Measurements from ENCODE around the gene CRTC3.
"Not testable (repeated sequence)": the region's sequence is repeated elsewhere in the genome, so short reads cannot be mapped to it uniquely, and the experiment has no call there.

The CRTC3 gene

DNA sequence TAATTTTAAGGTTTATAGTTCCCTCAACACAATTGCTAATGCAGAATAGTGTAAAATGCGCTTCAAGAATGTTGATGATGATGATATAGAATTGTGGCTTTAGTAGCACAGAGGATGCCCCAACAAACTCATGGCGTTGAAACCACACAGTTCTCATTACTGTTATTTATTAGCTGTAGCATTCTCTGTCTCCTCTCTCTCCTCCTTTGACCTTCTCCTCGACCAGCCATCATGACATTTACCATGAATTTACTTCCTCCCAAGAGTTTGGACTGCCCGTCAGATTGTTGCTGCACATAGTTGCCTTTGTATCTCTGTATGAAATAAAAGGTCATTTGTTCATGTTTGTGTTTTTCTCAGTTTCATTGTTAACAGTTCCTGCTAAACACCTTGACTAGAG lies 27.8 kb upstream of the CRTC3 start:
- FAIRE-seq (no peak), DNase-seq (ENCODE audit: insufficient read length, low spot score) (no peak)
- TF ChIP-seq POLR2A (IDR thresholded peaks at IDR 0.05; ENCODE audit: low read depth, low read length) = no peak

DNA sequence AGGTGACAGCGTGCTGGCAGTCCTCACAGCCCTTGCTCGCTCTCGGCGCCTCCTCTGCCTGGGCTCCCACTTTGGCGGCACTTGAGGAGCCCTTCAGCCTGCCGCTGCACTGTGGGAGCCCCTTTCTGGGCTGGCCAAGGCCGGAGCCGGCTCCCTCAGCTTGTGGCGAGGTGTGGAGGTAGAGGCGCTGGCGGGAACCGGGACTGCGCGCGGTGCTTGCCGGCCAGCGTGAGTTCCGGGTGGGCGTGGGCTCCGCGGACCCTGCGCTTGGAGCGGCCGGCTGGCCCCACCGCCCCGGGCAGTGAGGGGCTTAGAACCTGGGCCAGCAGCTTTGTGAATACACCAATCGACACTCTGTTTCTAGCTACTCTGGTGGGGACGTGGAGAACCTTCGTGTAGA lies 18.9 kb upstream of the CRTC3 start:
- DNase-seq (ENCODE audit: insufficient read length, low spot score); FAIRE-seq: not testable (repeated sequence)

DNA sequence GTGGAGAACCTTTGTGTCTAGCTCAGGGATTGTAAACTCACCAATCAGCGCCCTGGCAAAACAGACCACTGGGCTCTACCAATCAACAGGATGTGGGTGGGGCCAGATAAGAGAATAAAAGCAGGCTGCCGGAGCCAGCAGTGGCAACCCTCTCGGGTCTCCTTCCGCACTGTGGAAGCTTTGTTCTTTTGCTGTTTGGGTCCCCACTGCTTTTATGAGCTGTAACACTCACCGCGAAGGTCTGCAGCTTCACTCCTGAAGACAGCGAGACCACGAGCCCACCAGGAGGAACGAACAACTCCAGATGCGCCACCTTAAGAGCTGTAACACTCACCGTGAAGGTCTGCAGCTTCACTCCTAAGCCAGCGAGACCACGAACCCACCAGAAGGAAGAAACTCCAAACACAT lies 18.5 kb upstream of the CRTC3 start:
- DNase-seq (ENCODE audit: insufficient read length, low spot score); FAIRE-seq: not testable (repeated sequence)

DNA sequence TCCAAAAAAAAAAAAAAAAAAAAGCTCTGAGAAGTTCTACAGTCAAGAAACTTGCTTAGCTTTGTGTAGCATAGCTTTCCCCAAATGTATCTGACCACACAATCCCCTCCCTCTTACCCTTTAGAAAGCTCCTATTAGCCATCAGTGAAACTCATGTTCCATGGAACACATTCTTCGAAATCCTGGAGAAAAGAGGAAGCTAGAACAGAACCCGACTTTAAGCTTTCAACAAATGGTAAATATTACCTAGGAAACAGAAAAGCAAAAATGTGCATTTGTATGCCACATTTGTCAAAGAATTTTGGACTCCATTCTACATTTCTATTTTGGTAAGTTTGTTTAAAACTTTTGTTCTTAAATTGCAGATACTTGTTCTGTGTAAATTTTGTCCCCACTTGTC lies 17.4 kb upstream of the CRTC3 start:
- no peak for FAIRE-seq
- DNase-seq (ENCODE audit: insufficient read length, low spot score) = no peak
- no peak for TF ChIP-seq POLR2A (IDR thresholded peaks at IDR 0.05; ENCODE audit: low read depth, low read length)

DNA sequence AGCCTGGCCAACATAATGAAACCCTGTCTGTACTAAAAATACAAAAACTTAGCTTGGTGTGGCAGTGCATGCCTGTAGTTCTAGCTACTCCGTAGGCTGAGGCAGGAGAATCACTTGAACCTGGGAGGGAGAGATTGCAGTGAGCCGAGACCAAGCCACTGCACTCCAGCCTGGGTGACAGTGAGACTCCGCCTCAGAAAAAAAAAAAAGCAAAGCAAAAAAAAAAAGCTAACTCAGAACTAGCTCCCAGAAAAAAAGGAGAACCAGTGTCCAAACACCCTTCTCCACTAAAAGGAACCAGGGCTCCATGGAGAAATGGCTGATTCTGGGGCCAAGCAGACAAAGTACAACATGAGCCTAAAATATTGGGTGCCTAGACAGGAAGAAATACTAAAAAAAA lies 16.7 kb upstream of the CRTC3 start:
- no peak for DNase-seq (ENCODE audit: insufficient read length, low spot score)
- no peak for TF ChIP-seq POLR2A (IDR thresholded peaks at IDR 0.05; ENCODE audit: low read depth, low read length)
- FAIRE-seq = no peak

DNA sequence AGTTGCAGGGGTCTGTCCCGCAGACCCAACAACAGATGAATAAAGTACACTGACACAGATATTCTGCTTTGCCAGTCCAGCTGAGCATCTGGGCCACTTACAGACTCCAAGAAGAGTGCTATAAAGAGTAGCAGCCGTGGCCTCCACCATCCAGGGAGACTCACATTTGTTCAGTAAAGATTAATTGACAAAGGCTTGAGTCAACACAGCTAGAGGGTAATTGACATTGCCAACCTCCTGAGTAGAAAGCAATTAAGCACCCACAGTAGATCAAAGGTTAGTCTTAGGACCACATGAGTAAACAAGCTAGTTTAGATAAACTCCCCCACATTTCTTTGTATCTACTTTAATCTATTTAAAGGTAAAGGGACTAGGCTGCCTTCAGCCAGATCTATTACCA lies 16.3 kb upstream of the CRTC3 start:
- FAIRE-seq = no peak
- TF ChIP-seq POLR2A (IDR thresholded peaks at IDR 0.05; ENCODE audit: low read depth, low read length) = no peak

DNA sequence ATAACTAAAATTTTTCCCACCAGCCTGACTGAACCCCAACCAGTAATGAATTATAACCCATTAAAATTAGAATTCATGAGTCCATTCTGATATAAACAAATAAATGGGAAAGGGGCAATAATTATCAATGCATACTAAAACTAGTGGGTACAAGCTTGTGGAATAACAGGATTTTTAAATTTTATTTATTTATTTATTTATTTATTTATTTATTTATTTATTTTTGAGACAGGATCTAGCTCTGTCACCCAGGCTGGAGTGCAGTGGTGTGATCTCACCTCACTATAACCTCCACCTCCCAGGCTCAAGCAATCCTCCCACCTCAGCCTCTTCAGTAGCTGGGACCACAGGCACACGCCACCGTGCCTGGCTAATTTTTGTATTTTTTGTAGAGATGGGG lies 15.8 kb upstream of the CRTC3 start:
- not testable (repeated sequence) for DNase-seq (ENCODE audit: insufficient read length, low spot score); FAIRE-seq

More for the DNA sequence above, 16.3 kb upstream of the CRTC3 start:
- DNase-seq (ENCODE audit: insufficient read length, low spot score) = no peak

DNA sequence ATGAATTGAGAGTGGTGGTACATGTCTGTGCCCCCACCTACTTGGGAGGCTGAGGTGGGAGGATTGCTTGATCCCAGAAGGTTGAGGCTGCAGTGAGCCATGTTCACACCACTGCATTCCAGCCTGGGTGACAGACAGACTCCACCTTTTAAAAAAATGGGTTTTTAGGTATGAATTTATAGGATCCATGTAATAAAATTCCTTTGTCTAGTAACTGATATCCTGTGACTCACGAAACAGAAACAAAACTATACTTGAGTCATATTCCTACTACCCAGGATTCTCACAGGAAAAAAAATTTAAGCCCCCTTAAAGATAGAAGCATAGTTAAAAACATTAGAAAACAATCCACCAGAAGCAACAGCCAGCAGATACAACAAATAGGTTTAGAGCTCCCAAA lies 10.0 kb upstream of the CRTC3 start:
- TF ChIP-seq POLR2A (IDR thresholded peaks at IDR 0.05; ENCODE audit: low read depth, low read length) = no peak
- no peak for FAIRE-seq
- DNase-seq (ENCODE audit: insufficient read length, low spot score) = peak; percentile 27

DNA sequence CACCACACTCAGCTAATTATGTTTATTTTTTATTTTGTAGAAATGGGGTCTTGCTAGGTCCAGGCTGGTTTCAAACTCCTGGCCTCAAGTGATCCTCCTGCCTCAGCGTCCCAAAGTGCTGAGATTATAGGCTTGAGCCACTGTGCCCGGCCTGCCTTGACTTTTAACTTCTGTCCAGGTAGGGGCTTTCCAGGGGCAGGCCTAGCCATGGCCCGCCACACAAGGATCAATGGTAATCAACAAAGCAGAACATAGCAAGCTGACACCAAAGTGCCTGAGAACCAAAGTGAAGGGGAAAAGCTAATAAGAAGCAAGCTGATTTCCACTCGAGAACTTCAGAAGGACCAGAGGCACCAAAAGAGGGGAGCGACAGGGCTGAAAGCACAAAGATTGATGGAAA lies 9.4 kb upstream of the CRTC3 start:
- no peak for FAIRE-seq
- no peak for TF ChIP-seq POLR2A (IDR thresholded peaks at IDR 0.05; ENCODE audit: low read depth, low read length)
- DNase-seq (ENCODE audit: insufficient read length, low spot score) = no peak

DNA sequence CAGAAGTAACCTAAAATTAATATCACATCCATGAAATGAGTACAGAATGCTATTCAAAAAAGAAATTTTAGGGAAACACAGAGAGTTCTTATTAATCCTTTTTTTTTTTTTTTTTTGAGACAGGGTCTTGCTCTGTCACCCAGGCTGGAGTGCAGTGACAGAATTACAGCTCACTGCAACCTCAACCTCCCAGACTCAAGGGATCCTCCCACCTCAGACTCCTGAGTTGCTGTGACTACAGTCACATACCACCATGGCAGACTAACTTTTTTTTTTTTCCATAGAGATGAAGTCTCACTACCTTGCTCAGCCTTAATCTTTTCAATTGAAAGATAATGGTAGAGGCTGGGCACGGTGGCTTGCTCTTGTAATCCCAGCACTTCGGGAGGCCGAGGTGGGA lies 6.3 kb upstream of the CRTC3 start:
- TF ChIP-seq POLR2A (IDR thresholded peaks at IDR 0.05; ENCODE audit: low read depth, low read length) = no peak
- no peak for FAIRE-seq
- DNase-seq (ENCODE audit: insufficient read length, low spot score) = no peak

DNA sequence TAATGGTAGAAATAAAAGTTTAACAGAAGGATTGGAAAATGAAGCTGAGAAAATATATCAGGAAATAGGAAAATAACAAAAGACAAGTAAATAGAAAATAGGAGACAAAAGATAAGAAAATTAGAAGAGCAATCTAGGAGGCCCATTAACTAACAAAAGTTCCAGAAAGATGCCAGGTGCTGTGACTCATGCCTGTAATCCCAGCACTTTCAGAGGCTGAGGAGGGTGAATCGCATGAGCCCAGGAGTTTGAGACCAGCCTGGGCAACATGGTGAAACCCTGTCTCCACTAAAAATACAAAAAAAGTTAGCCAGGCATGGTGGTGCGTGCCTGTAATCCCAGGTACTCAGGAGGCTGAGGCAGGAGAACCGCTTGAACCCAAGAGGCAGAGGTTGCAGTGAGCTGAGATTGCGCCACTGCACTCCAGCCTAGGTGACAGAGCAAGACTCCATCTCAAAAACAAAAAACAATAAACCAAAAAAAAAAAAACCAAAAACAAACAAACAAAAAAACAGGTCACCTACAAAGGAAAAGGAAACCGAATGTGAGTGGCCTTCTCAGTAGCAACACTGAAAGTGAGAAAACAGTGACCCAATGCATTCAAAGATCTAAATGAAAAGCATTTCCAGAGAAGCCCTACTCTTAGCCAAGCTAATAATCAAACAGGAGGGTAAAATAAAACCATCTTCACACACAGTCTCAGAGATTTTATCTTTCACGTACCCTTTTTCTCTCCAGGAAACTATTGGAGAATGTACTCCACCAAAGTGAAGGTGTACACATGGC lies 5.5 kb upstream of the CRTC3 start:
- not testable (repeated sequence) for DNase-seq (ENCODE audit: insufficient read length, low spot score); FAIRE-seq

DNA sequence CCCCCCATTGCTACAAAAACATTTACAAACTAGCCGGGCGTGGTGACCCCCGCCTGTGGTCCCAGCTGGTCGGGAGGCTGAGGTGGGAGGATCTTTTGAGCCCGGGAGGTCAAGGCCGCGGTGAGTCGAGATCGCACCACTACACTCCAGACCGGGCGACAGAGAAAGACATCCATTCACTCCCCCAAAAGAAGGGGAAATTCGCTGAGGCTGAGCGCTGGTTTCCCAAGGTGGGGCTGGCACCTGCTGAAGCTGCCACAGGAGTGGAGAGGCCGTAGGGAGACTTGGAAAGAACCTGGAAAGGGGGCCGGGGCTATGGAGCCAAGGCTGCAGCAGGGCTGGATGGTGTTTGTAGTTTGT lies 732 bp upstream of the CRTC3 start:
- no peak for DNase-seq (ENCODE audit: insufficient read length, low spot score)

DNA sequence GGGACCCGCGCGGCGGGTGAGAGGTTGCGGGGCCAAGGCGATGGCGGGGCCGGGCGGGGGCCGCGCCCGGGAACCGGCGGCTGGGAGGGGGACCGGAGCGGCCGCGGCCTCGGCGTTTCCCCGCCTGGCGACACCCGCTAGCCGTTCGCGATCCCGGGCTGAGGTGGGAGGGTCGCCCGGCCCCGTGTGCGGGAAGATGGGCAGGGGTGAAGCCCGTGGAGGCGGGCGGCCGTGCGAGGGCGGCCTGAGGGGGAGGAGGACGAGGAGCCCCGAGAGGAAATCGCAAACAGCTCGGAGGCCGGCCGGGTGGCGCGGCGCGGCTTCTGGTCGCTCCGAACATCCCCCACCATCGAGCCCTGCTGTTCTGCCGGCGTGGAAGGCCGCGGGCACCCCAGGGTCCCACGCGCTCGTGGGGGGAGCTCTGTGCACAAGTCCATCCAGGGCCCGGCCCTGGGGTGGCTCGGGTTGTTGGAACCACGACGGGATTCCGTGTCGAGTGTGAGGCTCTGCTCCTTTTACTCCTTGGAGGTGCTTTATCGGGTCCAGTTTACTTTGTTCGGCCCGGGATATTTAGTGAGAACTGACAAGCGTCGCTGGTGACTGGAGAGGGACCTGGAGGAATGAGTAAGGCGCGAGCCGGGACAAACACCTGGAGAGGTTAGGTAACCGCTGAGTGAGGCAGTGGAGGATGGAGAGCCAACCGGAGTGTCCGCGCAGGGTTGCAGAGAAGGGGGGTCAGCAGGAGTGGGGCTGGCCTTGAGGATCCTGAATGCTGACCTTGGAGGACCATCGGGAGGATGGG lies 728 bp downstream of the CRTC3 start:
- no peak for TF ChIP-seq POLR2A (IDR thresholded peaks at IDR 0.05; ENCODE audit: low read depth, low read length)
- no peak for FAIRE-seq

More for the DNA sequence above, 732 bp upstream of the CRTC3 start:
- TF ChIP-seq POLR2A (IDR thresholded peaks at IDR 0.05; ENCODE audit: low read depth, low read length) = no peak
- FAIRE-seq = no peak

DNA sequence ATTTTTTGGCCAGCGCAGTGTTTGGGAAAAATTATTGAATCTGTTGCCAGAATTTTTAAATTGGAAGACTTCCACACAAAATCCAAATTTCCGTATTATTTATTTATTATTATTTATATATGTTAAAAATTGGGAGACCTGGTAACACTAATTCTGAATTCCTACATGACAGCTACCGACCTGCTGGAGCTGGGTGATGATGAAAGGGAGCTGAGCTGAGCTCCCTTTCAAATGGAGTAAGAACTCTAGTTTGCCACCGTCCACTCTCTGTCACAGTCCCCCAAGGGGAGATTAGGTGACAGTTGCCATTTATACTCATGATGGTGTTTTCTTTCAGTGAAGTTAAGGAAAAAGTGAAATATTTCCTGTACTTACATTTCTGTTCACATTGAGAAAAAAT lies 1.4 kb downstream of the CRTC3 start:
- DNase-seq (ENCODE audit: insufficient read length, low spot score) = no peak
- FAIRE-seq = no peak
- TF ChIP-seq POLR2A (IDR thresholded peaks at IDR 0.05; ENCODE audit: low read depth, low read length) = no peak

More for the DNA sequence above, 728 bp downstream of the CRTC3 start:
- DNase-seq (ENCODE audit: insufficient read length, low spot score) = peak; percentile 36

DNA sequence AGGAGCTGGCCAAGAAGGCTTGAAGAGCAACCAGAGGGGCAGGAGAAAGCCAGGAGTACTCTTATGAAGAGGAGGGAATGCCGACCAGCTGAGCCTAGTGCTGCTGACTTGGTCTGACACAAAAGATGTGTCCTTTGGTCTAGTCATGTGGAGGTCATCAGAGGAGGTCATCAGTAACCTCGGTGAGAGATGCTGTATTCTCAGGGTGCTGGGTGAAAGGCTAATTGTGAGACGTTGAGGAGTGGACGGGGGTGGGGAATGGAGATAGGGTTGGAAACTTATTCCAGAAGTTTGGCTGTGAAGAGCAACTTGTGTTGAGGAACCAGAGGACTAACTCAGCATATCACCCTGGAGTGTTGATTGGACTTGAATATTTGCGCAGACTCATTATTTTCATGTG lies 5.5 kb downstream of the CRTC3 start:
- TF ChIP-seq POLR2A (IDR thresholded peaks at IDR 0.05; ENCODE audit: low read depth, low read length) = no peak
- FAIRE-seq = no peak
- DNase-seq (ENCODE audit: insufficient read length, low spot score) = no peak
